GM03348 (cell line): ENCODE measurements around the gene NAP1L1.

ENCODE experiments used
- DNase-seq: peaks from one replicate; pipeline ENCODE4 v3.0.0; 2012; ENCODE audit warnings: low spot score

The NAP1L1 gene

DNA sequence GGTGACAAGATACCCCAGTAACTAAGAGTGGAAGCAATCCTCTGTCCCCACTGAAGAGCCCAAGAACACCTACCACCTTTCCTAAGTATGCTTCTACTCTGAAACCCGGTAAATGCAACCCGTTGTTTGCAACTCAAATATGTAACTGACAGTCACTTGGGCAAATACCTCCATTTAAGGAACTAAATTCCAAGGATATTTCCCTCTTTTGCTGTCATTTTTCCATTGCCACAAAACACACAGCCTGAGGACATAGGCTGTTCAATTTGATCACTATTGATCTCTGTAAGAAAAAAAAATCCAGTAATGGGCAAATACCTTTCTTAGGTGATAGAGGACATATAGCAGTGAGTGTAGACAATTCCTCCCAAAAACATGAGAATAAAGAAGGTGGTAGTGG is 46.3 kb downstream of the NAP1L1 start:
- no peak for DNase-seq

DNA sequence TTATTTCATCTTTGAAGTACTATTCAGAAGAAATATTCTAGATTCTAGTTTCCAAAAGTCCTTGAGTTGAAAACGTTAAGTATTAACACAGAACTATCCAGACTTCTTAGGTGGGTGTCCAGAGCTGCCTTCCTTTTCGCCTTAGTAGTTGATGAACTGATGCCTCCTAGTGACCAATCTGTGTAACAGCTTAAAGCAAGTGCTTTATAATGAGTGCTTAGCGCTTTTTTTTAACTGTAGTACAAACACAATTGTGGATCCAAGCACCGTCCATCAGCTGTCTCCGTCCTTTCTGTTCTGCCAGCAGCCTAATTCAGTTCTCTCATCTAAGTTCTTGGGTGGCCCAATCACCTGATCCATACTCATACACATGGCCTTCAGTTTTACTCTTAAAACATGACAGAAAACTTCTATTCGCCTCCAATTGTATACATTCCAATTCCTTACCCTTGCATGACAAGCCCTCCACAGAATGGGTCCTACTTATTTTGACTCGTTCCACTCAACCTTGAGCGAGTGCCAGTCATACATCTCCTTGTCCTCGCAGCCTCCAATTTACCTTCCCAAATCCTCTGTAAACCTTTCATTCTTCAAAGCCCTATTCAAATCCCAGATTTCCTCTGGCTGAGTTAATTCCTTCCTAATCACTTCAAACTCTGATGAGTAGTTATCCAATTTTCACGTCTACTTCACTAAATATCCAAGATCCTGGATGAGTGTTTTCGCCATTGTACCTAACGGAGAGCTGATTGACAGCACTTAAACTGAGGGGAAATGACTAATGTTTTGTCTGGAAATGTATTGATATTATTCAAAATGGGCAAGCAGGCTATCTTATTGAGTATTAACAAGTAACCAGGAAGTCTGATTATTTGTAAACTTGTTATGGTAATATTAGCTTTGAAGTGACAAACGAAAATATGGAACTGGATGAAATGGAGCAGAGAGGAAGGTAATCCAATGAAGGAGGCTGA is 47.1 kb downstream of the NAP1L1 start:
- DNase-seq, result peak; percentile 66

DNA sequence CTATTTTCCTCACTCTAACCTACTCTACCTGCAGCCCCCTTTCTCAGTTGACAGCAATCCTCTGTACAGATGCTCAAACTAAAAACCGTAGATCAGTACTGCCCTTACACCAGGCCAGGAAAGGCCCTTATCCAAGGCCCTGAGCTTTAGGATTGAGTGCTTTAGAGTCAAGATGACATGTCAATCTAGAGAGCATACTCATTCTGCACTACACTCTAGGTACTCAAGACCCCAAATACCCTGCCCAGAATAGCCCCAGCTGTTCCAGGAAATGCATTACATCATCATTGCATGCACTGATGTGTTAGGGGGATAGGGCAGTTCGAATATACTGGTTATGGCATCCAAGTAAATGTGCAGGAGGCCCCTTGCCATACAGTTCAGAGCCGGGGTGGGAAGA is 49.4 kb downstream of the NAP1L1 start:
- DNase-seq, result no peak

DNA sequence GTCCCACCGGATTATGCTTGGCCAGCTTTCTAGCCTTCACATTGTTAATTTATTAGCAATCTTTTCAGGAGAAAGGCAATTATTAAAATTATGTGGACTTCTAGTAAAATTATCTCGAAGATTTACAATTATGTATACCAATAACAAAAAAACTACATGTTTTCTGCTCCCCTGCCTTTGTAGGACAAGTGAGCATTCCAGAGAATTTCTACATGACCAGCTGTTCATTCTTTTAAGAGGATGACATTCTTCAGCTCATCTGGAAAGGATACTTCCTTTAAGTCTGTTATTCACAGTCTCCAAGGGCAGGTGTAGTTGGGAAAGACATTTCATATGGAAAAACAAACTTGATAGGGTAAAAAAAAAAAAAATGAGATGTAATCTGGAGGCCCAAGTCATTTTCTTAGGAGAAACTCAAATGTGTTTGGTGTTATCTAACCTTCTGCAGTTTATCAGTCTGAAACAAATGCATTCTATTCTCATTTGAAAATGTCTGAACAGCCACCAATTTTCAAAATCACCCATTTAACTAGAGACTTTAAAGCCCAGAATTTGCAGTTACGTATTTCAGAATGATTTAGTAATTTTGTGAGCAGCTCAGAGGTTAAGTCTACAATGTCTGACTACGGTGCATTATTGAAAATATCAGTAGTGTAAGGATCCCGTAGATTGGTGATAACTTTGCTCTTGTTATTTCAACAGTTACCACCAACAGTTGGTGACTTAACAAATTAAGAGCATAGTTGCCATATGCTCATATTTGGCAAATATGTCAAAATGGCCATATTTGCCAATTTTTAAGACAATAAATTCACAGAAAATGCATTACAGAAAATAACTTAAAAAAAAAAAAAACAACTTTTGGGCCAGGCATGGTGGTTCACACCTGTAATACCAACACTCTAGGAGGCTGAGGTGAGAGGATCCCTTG is 51.1 kb downstream of the NAP1L1 start:
- peak; percentile 61 for DNase-seq

DNA sequence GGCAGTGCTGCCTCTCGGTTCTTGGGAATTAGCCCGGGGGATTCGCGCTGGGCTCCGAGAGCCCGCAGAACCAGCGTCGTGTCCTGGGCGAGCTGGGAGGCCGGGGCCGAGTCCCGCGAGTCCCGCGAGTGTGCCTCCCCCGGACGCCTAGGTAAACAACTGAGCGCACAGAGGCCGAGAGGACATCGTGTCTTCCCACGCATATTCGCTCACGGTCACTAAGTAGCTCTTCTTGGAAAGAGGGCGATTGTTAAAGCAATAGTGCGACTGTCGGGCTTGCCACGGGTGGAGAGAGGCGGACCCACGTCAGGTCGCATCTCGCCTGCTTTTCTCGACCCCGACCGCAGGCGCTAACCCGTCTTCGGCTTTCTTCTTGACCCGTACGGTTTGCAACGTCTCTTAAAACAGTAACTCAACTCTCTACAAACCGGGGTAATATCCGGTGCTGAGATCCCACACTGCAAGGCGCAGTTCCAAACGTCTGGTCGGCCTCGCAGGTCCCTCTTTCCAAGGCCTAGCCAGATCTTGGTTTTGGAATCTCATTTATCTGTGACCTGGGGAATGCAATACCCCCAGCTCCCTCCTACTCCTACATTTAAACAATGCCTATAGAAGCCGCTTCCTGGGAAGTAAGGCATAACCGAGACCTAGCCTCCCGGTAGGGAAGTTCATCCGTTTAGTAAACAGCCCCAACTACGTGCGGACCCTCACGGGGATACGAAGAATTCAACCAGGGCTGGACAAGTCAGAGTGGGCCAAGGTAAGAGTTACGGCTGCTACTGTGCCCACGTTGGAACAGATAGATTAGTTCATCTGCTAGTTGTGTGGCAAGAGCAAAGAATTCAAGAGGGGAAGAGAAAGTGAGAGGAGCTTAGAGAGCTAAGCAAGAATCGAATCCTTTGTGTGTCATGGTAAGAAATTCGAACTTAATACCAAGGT is 52.2 kb downstream of the NAP1L1 start:
- DNase-seq, result peak; percentile 68

DNA sequence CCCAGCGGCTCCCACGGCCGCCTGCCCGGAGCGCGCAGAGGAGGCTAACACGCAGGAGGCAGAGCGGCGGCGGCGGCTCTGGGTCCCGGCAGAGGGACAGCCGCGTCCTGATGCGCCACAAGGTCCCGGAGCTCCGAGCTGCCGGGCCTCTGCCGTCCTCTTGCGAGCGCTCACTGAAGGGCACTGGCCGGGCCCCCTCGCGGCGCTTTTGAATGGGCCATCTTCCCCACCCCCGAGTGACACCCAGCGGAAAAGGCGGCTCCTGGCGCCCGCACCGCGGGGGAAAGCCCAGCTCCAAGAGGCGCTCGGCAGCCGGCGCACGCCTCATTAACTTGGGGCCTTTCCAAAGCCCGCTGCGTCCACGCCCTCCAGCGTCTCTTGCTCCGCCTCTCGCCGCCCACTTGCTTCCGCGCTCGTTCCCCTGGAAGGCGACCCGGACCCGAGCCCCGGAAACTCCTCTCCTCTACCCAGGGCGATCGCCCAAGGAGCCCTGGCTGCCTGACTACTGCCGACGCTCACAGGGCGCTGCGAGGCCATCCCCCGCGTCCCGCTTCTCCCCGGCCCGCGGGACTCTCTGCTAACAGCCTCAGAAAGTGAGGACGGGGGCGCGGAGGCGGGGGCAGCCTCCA is 53.0 kb downstream of the NAP1L1 start, which contains the start of gene PHLDA1:
Gene PHLDA1 (minus strand): TSS at position 363 of the 629 bp plus-strand sequence.
- DNase-seq, result peak; percentile 97

DNA sequence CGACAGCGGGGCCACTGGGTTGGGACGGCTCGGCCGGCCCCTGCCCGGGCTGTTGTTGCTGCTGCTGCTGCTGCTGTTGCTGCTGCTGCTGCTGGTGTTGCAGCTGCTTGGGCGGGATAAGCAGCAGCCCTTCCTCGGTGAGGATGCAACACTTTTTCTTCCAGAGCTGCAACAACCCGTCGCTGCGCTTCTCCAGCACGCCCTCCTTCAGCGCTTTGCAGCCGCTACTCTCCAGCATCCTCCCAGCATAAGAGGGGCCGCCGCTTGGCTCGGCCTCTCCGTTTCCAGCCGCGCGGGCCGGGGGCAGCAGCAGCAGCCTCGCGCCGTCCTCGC is 53.4 kb downstream of the NAP1L1 start:
- no peak for DNase-seq

DNA sequence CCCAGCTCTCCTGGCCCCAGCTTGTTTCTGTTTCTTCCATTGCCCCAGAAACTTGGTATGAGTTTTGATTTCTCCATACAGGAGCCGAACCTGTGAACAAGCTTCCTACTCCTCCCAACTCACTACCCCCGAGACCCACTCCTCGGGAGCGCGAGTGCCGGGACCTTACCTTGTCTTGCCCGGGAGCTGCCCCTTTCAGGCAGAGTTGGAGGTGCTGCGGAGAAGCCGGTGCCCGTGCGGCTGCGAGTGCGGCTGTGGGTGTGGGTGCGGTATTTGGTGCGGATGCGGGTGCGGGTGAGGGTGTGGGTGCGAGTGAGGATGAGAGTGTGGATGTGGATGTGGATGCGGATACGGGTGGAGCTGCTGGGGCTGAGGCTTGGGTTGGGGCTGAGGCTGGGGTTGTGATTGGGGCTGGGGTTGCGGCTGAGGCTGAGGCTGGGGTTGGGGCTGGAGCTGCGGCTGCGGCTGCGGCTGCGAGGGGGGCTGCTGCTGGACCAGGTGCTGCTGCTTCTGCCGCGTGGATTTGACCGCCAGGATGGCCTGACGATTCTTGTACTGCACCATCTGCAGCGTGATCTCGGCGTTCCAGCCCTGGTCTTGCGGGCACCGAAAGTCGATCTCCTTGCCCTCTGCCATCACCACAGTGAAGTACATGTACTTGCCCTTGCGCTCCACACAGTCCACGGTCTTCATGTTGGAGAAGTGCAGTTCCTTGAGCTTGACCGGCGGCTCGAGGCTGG is 54.0 kb downstream of the NAP1L1 start:
- DNase-seq, result peak; percentile 41

DNA sequence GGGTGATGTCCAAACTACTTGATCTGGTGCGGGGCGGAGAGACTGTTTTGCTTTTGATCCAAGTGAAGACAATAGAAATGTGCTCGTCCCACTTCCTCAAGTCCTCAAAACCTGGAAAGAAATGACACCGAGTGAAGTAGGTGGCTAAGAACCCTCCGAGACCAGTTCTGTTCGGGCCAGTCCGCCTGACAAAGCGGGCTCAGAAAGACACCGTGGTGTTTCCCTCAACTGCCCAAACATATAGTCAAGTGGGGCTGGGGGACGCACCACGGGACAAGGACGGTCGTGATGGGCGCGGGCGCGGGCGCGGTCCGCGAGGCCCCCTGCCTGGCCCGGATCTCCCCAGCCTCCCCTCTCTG is 54.5 kb downstream of the NAP1L1 start:
- DNase-seq, result peak; percentile 13

DNA sequence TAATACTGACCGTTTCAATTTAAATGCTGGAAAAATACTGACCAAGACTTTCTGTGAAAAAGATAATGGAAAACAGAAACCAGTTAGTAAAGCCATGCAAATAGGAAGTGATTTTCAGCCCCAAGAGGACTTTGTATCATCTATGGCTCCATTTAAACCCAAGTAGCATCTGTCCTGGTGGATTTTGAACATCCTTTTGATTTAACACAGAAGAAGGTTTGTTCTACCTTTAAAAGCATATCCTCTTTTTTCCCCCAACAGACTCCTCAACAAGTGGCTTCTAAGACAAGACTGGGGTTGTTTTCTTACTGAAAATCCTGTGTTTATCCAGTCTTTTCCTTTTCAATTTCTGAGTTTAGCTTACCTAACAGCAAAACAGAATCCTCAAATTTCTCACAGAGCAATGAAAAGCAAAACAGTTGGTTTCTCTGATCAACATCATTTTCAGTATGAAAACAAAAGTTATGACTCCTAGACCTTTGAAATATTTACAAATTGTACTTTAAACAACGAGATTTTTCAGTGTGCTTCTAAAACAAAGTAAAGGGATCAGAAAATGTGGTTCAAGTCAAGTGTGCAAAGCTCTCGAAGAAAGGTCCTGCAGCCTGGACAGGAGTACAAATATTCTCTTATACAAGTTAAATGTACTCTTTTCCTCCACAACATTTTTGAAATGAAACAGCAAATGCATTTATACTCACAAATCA is 55.8 kb downstream of the NAP1L1 start:
- DNase-seq, result no peak

DNA sequence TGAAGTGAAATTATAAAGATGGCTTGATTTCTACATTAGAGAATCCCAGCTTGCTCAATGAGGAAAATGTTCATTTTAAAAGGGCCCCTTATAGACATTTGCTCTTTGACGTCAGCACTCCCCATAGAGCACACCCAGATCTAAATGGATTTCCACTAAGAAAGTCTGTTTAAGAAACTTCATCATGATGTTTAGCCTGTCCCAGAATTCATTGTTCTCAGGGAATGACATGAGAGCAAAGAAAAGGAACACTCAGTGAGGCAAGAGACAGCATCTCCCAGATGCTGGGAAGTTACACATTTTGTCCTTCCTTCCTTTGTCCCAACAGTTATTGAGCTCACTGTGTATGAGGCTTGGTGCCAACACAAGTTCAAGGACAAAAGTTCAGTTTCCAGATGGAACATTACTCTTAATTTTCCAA is 57.8 kb downstream of the NAP1L1 start:
- DNase-seq, result no peak

DNA sequence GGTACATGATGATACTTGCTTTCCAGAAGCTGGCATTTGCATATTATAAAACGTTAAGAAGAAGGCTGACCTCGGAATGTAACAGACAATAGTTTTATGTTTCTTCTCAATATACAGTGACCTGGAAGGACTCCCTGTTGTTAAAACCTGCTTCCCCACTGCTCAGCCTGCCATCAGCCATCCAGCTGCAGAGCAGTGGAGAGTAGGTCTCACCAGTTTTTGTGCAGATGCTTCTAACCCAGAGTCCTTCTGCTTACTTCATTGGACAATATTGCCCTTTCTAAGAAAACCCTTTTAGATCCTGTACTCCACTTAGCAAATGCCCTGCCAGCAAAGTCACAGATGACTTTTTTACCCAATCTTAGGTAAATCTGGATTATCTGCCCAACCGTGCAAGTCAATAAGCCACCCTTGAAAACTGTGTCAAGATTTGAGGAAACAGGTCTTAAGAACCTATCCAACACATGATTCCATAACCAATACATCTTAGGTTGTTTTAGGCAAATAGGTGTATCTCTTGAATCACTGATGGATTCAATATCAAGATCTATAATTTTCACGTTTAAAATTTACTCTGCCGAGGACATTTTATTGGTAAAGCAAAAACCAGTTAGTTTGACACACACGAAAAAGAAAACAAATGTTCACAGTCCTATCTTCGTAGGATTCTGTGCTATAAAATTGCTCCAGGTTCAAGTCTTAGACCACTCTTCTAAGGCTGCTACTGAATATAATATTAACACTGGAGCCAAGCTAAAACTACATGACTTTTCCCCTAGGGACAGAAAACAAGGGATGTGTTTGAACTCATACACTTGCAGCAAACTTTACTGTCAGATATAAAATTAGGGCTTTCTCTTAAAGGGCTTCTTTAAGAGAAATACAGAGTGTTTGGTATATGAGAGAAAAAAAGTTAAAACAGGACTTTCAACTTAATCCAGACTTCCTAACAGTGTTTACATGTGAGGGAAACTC is 58.6 kb downstream of the NAP1L1 start:
- no peak for DNase-seq

DNA sequence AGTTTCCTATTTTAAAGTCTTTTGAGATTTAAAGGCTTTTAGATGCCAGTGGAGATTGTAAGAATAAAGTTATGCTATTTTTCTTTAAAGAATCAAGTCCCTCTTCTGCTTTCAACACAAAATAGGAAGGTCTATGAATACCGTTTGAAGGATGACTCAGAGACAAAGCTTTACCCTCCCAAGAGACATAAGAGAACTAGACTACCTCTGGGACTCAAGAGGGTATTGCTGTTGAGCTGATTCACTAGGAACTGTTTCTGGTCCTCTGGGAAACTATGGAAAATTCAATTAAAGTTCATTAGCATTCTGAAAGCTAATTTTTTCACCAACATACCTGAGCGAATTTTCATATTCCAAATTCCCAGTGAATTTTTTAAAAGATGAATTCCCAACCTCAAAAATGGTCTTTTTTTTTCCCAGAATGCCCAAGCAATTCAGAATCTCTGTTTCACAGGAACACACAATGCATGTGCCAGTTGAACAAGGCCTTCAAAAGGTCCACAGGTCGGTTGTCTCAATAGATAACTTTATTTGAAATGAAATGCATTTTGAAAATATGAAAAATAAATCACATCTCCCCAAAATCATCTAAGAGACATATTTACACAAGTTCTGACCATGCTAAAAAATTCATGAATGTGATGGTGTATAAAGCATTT is 59.4 kb downstream of the NAP1L1 start:
- DNase-seq, result peak; percentile 64

DNA sequence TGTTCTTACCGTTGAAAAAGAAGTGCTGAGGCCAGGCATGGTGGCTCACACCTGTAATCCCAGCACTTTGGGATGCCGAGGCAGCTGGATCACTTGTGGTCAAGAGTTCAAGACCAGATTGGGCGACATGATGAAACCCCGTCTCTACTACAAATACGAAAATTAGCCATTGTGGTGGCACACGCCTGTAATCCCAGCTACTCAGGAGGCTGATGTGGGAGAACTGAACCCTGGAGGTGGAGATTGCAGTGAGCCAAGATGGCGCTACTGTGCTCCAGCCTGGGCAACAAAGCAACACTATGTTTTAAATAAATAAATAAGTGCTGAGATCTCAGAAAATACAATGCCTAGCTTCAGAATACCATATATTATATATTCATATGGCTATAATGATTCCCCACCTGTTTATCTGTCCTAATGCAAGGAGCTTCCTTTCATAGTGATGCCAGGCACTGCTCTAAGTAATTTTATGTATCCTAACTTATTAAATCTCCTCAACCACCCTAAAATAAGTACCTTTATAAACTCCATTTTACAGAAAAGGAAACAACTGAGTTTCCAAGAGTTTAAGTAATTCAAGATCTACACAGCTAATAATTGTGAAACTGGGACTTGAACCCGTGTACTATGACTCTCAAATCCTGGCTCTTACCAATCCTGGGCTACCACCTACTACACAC is 60.2 kb downstream of the NAP1L1 start:
- DNase-seq, result no peak

DNA sequence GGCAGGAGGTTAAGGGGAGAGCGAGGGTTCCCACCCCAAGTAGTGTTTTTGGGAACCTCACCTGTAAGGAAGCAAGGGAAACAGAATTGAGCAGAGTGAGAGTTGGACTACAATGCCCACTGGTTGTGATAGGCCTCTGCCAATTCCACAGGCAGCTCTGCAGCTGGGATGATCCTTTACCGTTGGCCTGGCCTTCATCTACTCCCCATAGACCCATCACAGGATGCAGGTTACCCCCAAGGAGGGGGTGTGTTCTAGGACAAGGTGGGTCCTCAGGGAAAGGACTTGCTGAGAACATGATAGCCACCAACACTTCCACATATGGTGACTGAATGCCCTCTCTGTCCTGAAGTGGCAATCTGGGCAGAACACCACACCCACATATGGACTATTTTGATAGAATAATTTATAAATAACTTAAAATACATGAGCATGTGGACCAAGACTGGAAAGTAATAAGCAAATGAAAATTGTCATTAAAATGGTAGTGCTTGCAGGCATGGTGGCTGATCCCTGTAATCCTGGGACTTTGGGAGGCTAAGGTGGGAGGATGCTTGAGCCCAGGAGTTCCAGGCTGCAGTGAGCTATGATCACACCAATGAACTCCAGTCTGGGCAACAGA is 61.3 kb downstream of the NAP1L1 start:
- DNase-seq, result no peak

DNA sequence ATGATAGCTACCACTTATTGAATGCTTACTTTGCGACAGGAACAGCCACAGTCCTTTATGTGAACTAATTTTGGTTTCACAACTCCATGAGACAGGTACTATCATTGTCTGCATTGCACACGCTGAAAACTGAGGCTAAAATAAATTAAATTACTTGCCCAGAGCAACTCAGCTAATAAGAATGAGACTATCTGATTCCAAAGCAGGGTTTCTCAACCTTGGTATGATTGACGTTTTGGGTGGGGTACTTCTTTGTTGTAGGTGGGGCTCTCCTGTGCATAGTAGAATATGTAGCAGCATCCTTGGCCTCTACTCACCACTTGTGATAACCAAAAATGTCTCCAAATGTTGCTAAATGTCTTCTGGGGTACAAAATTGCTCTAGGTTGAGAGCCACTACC is 62.0 kb downstream of the NAP1L1 start:
- DNase-seq, result no peak
